SK-N-SH (cell line): Measurements from ENCODE around the gene FSTL5. TPM values are rescaled to one million over a fixed set of nuclear protein-coding genes. Genes with fewer than 3 reads are reported as not detected.

Source experiments
- CTCF ChIA-PET: fragments of 300-600, 350-600 bp; formaldehyde crosslinking; extraction: SDS; loops from one replicate; lab custom pipeline; 2021; lab: Yijun Ruan, JAX
- POLR2A ChIA-PET: fragments of 350-600 bp; sonication (Branson Sonifier 250); formaldehyde crosslinking; extraction: SDS; loops from one replicate; lab custom pipeline; 2020; ENCODE audit warnings: antibody characterized with exemption, inconsistent platforms; lab: Yijun Ruan, JAX
- DNase-seq: peaks from one replicate; pipeline ENCODE4 v3.0.0; 2012
- H2AFZ ChIP-seq: fragments of 200-600 bp; sonication (generic); 2 replicates; pipeline ENCODE4 v1.8.1; 2016; ENCODE audit warnings: antibody characterized with exemption, mild to moderate bottlenecking, low read depth
- H3F3A ChIP-seq: fragments of 200-600 bp; sonication (generic); replicated peaks from 2 replicates; pipeline ENCODE3; 2016; ENCODE audit warnings: antibody characterized with exemption, mild to moderate bottlenecking; ENCODE audit not compliant: insufficient read depth
- H3K27ac ChIP-seq, 2 experiments: fragments of 200-500 bp in 1 of 2; fragments of 200-600 bp in 1 of 2; sonication (Bioruptor generic) in 1 of 2; sonication (generic), shearing (Covaris generic) in 1 of 2; 2 replicates each; pipeline versions ENCODE4 v1.5.1 to v1.6.1; 2014 to 2016; ENCODE audit warnings: low read depth in 2 of 2, inconsistent platforms in 1 of 2, low read length in 1 of 2, mild to moderate bottlenecking in 1 of 2, mixed read lengths in 1 of 2
- H3K27me3 ChIP-seq: fragments of 200-600 bp; sonication (generic), shearing (Covaris generic); 2 replicates; pipeline ENCODE4 v1.6.1; 2016; ENCODE audit warnings: mixed run types; ENCODE audit not compliant: insufficient read depth
- H3K36me3 ChIP-seq, 2 experiments: fragments of 200-500 bp in 1 of 2; fragments of 200-600 bp in 1 of 2; sonication (Bioruptor generic) in 1 of 2; sonication (generic) in 1 of 2; replicated peaks in 1 of 2; 2 replicates each; pipeline versions ENCODE3 to v1.5.1; 2014 to 2016; ENCODE audit warnings: low read length in 1 of 2, mild to moderate bottlenecking in 1 of 2; ENCODE audit not compliant: insufficient read depth in 2 of 2, control insufficient read depth in 1 of 2
- H3K4me1 ChIP-seq, 2 experiments: fragments of 200-500 bp in 1 of 2; fragments of 200-600 bp in 1 of 2; sonication (Bioruptor generic) in 1 of 2; sonication (generic), shearing (Covaris generic) in 1 of 2; 2 replicates each; pipeline versions ENCODE4 v1.5.1 to v1.6.1; 2014 to 2016; ENCODE audit warnings: low read depth in 1 of 2, low read length in 1 of 2, mixed run types in 1 of 2; ENCODE audit not compliant: insufficient read depth in 2 of 2, control insufficient read depth in 1 of 2
- H3K4me2 ChIP-seq: fragments of 200-600 bp; sonication (generic), shearing (Covaris generic); 2 replicates; pipeline ENCODE4 v1.6.1; 2017; ENCODE audit warnings: mixed run types
- H3K4me3 ChIP-seq, 2 experiments: fragments of 200-500 bp in 1 of 2; fragments of 200-600 bp in 1 of 2; sonication (Bioruptor generic) in 1 of 2; sonication (generic), shearing (Covaris generic) in 1 of 2; 2 replicates each; pipeline versions ENCODE4 v1.5.1 to v1.8.1; 2014 to 2016; ENCODE audit warnings: low read depth in 2 of 2, inconsistent platforms in 1 of 2, low read length in 1 of 2, mild to moderate bottlenecking in 1 of 2, mixed read lengths in 1 of 2, moderate library complexity in 1 of 2
- H3K79me2 ChIP-seq: fragments of 200-600 bp; sonication (generic); 2 replicates; pipeline ENCODE4 v1.8.1; 2017; ENCODE audit warnings: mild to moderate bottlenecking; ENCODE audit not compliant: insufficient read depth
- H3K9ac ChIP-seq: fragments of 200-600 bp; sonication (generic); 2 replicates; pipeline ENCODE4 v1.6.1; 2017; ENCODE audit warnings: mixed run types
- H3K9me2 ChIP-seq: fragments of 200-600 bp; sonication (generic); 2 replicates; pipeline ENCODE4 v1.6.1; 2017; ENCODE audit warnings: mixed run types
- H3K9me3 ChIP-seq: fragments of 200-600 bp; sonication (generic); 2 replicates; pipeline ENCODE4 v1.6.1; 2017; ENCODE audit warnings: mixed run types, mild to moderate bottlenecking, moderate library complexity
- H4K20me1 ChIP-seq: fragments of 200-600 bp; sonication (generic); 2 replicates; pipeline ENCODE4 v1.6.1; 2017; ENCODE audit warnings: mild to moderate bottlenecking, mixed run types; ENCODE audit not compliant: insufficient read depth
- CTCF ChIP-seq: fragments of 200-600 bp; sonication (generic); IDR thresholded peaks from 2 replicates; pipeline ENCODE4 v1.6.1; 2017; ENCODE audit warnings: antibody characterized with exemption, mild to moderate bottlenecking, moderate library complexity
- ELF1 ChIP-seq: IDR thresholded peaks from 2 replicates; pipeline ENCODE4 v1.4.0; 2012
- FOXJ3 ChIP-seq: sonication (generic); formaldehyde crosslinking; IDR thresholded peaks from 2 replicates; pipeline ENCODE4 v1.5.1; 2020; ENCODE audit warnings: mild to moderate bottlenecking, missing genetic modification reagents
- JUND ChIP-seq: IDR thresholded peaks from 2 replicates; pipeline ENCODE4 v1.4.0; 2012
- MAX ChIP-seq: IDR thresholded peaks from 2 replicates; pipeline ENCODE4 v1.4.0; 2012; ENCODE audit warnings: low read depth
- MEF2A ChIP-seq: IDR thresholded peaks from 2 replicates; pipeline ENCODE4 v1.4.0; 2012; ENCODE audit warnings: low read depth, borderline replicate concordance
- MXI1 ChIP-seq: IDR thresholded peaks from 2 replicates; pipeline ENCODE4 v1.6.1; 2012; ENCODE audit warnings: mild to moderate bottlenecking, low read depth, low read length, improper control_type of control experiment
- NFIC ChIP-seq: IDR thresholded peaks from 2 replicates; pipeline ENCODE4 v1.4.0; 2012; ENCODE audit warnings: borderline replicate concordance
- RAD21 ChIP-seq: IDR thresholded peaks from 2 replicates; pipeline ENCODE4 v1.6.1; 2012; ENCODE audit warnings: mild to moderate bottlenecking, low read length
- RCOR1 ChIP-seq: fragments of 150-350 bp; IDR thresholded peaks from 2 replicates; pipeline ENCODE4 v1.6.1; 2017; ENCODE audit warnings: antibody characterized with exemption, low read length
- SMC3 ChIP-seq: IDR thresholded peaks from 2 replicates; pipeline ENCODE4 v1.6.1; 2012; ENCODE audit warnings: low read depth, low read length, improper control_type of control experiment
- TEAD4 ChIP-seq: IDR thresholded peaks from 2 replicates; pipeline ENCODE4 v1.4.0; 2012; ENCODE audit warnings: mild to moderate bottlenecking, borderline replicate concordance; ENCODE audit not compliant: insufficient read depth
- YY1 ChIP-seq: IDR thresholded peaks from 2 replicates; pipeline ENCODE4 v1.4.0; 2012; ENCODE audit warnings: low read depth, mild to moderate bottlenecking
- ZBTB33 ChIP-seq: IDR thresholded peaks from 2 replicates; pipeline ENCODE4 v1.4.0; 2012; ENCODE audit warnings: low read depth, borderline replicate concordance
- WGBS: methylation state at CpG from one replicate; pipeline ENCODE4 v1.1.6; 2017; ENCODE audit warnings: low lambda C conversion rate; 5-methylcytosine and 5-hydroxymethylcytosine counted together
- polyA plus RNA-seq, 3 experiments: library from polyadenylated mRNA; depleted of rRNA; stranded (reverse); fragments of >200 nt; gene quantifications; 2 replicates each; pipeline ENCODE4 v1.2.3, GENCODE V29; 2012
- TF ChIP-seq, protein P1 (sequence below): IDR thresholded peaks from 2 replicates; pipeline ENCODE4 v1.4.0; 2012; ENCODE audit warnings: low read depth, borderline replicate concordance
- TF ChIP-seq, protein P2 (sequence below): fragments of 150-350 bp; IDR thresholded peaks from 2 replicates; pipeline ENCODE4 v1.6.1; 2017; ENCODE audit warnings: antibody characterized with exemption, low read length, low read depth, borderline replicate concordance

The FSTL5 gene
- polyA plus RNA-seq, 1 of the 3 experiments (the other 2 are of a cell fraction), result 0.07 TPM

DNA sequence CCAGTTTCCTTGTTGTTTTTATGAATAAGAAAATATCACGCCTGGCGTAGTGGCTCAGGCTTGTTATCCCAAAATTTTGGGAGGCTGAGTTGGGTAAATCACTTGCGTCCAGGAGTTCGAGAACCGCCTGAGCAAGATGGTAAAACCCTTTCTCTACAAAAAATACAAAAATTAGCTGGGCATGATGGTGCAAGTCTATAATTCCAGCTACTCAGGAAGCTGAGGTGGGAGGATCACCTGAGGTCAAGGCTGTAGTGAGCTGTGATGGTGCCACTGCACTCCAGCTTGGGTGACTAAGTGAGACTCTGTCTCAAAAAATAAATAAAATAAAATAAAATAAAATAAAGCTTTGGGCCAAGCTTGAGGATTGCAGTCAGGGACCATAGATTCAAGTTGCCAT lies 827.2 kb downstream of the FSTL5 start:
- no peaks in the 10 kb centered on the region; a peak in 1 of 4 replicates for H3K4me1 ChIP-seq
- H3F3A ChIP-seq, result no peaks in the 10 kb centered on the region
- H4K20me1 ChIP-seq, result no peaks in the 10 kb centered on the region
- H3K27me3 ChIP-seq, result no peaks in the 10 kb centered on the region
- no peak for DNase-seq
- no peak overlapping the region for H3K4me2 ChIP-seq
- no peaks in the 10 kb centered on the region for H3K9me3 ChIP-seq
- POLR2A ChIA-PET, result no interaction called here
- no peak overlapping the region for H3K4me3 ChIP-seq
- no peak overlapping the region for H3K27ac ChIP-seq
- no peaks in the 10 kb centered on the region for H3K9me2 ChIP-seq
- CTCF ChIA-PET, result no interaction called here
- TF ChIP-seq MXI1, result no peak
- no peak for TF ChIP-seq MAX
- TF ChIP-seq FOXJ3 (CRISPR knock-in tag), result no peak
- TF ChIP-seq MEF2A, result no peak
- TF ChIP-seq ELF1, result no peak
- TF ChIP-seq, protein P1, sequence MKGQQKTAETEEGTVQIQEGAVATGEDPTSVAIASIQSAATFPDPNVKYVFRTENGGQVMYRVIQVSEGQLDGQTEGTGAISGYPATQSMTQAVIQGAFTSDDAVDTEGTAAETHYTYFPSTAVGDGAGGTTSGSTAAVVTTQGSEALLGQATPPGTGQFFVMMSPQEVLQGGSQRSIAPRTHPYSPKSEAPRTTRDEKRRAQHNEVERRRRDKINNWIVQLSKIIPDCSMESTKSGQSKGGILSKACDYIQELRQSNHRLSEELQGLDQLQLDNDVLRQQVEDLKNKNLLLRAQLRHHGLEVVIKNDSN, result no peak
- no peak for TF ChIP-seq ZBTB33
- no peak for TF ChIP-seq JUND
- no peak for TF ChIP-seq TEAD4
- no peak for TF ChIP-seq YY1
- TF ChIP-seq, protein P2, sequence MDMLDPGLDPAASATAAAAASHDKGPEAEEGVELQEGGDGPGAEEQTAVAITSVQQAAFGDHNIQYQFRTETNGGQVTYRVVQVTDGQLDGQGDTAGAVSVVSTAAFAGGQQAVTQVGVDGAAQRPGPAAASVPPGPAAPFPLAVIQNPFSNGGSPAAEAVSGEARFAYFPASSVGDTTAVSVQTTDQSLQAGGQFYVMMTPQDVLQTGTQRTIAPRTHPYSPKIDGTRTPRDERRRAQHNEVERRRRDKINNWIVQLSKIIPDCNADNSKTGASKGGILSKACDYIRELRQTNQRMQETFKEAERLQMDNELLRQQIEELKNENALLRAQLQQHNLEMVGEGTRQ, result no peak
- no peak for TF ChIP-seq RCOR1
- no peak for TF ChIP-seq NFIC
- TF ChIP-seq SMC3, result no peak
- no peak for TF ChIP-seq CTCF
- TF ChIP-seq RAD21, result no peak
- no peaks in the 10 kb centered on the region for H3K36me3 ChIP-seq
- no peak overlapping the region for H3K9ac ChIP-seq
- no peaks in the 10 kb centered on the region for H3K79me2 ChIP-seq
- no peak overlapping the region for H2AFZ ChIP-seq
- 76% methylated on average over 5 of the region's 5 CpGs for WGBS
